SK-N-MC (cell line): ENCODE measurements around the gene FBXW9.
"Not testable (repeated sequence)": the region's sequence is repeated elsewhere in the genome, so short reads cannot be mapped to it uniquely, and the experiment has no call there.

Source experiments
- EZH2 ChIP-seq: fragments of 200-600 bp; sonication (generic); IDR thresholded peaks from one replicate; pipeline ENCODE4 v1.6.1; 2017; ENCODE audit warnings: antibody characterized with exemption
- POLR2AphosphoS5 ChIP-seq: IDR thresholded peaks from 2 replicates; pipeline ENCODE4 v1.6.1; 2012; ENCODE audit warnings: mild to moderate bottlenecking, low read depth, low read length, borderline replicate concordance

- TF ChIP-seq EZH2, POLR2AphosphoS5: not testable (repeated sequence)
Measured at GRCh38 chr19:12725612-12726011, 29.2 kb upstream of the FBXW9 start.
